T47D (cell line): ENCODE results near the gene TMC5.

ENCODE experiments used
- DNase-seq, 2 experiments: peaks; one replicate each; pipeline versions ENCODE4 v3.0.0 to v3.0.0-alpha.2; 2011 to 2012; ENCODE audit warnings: low read depth in 1 of 2, low spot score in 1 of 2
- JUND ChIP-seq: IDR thresholded peaks from 2 replicates; pipeline ENCODE4 v1.6.1; 2012; ENCODE audit warnings: low read depth
- in situ Hi-C: cut with HindIII; loops from 2 replicates; pipeline ENCODE4 v1.10.0; 2016; ENCODE audit warnings: low sequenced_read_pairs, low pct_unique_long_range_greater_than_20kb

TMC5 gene

DNA sequence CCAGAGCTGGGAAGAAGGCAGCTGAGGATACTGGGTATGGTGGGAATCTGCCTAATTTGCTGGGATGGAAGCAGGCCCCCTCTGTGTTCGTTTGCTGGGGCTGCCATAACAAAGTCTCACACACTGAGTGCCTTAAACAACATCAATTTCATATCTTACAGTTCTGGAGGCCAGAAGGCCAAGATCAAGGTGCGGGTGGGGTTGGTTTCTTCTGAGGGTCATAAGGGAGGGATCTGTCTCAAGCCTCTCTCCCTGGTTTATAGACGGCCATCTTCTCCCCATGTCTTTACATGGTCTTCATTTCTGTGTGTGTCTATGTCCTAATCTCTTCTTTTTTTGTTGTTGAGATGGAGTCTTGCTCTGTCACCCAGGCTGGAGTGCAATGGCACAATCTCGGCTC lies 68.4 kb downstream of the TMC5 start:
- in situ Hi-C loops: no loop called here
- no peak for TF ChIP-seq JUND
- no peak for DNase-seq

DNA sequence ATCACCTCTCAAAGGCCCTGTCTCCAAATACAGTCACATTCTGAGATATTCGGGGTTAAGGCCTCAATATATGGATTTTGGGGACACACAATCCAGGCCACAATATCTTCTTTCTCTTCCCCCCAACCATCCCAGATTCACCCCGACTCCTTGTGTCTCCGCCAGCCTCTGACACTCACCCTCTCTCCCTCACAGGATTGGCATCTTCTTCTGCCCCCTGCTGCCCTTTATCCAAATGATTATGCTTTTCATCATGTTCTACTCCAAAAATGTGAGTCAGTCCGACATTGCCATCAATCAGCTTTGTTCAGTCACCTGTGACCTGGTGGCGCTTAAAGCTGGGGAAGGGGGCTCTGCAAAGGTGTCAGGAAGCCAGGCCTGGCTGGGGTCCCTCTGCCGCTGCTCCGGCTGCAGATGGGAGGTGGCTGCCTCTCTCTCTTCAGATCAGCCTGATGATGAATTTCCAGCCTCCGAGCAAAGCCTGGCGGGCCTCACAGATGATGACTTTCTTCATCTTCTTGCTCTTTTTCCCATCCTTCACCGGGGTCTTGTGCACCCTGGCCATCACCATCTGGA lies 69.2 kb downstream of the TMC5 start:
- no peak for TF ChIP-seq JUND
- DNase-seq: no peak
- in situ Hi-C loops: no loop called here

DNA sequence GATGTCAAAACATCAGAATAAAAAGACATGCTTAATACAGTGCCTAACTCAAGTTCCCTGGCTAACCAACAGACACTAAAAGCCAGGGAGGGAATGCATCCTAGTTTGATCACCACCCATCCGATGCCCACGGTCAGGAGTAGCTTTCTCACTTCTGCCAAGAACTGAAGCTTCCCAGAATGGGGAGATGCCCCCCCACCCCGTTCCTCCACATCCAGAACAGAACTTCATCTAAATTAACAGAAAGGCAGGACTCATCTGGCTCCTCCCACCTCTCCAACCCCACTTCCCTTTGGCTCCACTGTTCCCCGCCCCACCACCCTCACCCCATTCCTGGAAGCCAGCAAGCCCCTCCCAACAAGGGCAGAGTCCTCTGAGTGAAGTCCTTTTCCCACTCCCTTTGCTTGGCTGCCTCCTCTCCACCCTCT lies 70.5 kb downstream of the TMC5 start:
- in situ Hi-C loops: no loop called here
- no peak for DNase-seq
- no peak for TF ChIP-seq JUND

DNA sequence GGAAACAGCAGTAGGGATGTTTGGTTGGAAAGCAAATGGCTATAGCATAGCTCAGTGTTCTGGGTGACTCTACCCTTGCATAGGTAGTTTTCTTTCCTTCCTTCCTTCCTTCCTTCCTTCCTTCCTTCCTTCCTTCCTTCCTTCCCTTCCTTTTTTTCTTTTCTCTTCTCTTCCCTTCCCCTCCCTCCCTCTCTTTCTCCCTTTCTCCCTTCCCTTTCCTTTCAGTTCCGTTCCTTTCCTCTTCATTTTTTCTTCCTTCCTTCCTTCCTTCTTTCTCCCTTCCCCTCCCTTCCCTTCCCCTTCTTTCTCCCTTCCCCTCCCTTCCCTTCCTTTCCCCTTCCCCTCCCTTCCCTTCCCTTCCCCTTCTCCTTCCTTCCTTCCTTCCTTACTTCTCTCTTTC lies 72.9 kb downstream of the TMC5 start:
- in situ Hi-C loops: no loop called here
- no peak for TF ChIP-seq JUND
- DNase-seq: no peak

DNA sequence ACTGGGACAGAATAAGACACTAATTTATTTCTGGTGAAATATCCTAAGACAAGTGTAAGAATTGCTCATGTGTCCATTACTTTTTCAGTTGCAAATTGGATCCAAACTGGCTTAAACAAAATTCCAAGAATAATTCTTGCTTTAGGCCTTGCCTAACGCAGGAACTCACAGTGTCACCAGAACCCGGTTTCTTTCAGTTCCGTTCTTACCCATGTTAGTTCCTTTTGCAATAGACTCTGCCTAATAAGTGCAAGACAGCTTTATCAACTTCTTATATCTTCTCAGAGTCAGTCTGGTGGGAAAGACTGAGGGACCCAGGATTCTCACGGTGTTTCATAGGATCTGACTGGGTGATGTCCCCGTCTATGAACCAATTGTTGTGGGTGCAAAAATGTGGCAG lies 79.5 kb downstream of the TMC5 start:
- no peak for DNase-seq
- in situ Hi-C loops: no loop called here
- no peak for TF ChIP-seq JUND

DNA sequence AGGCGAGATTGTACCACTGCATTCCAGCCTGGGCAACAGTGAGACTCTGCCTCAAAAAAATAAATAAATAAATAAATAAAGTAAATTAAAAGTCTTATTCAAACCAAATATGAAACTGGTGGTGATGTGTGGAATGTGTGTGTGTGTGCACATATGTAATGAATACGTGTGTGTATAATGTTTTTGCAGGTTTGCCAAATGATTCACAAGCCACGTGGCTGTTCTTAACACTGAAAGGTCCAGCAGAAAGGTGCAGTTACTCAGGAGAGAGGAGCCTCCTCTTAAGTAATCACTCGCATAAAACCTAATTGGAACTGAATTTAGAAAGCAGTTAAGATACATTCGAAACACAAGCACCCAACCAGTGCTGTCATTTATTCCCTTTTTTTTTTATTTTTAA lies 81.3 kb downstream of the TMC5 start:
- in situ Hi-C loops: no loop called here
- DNase-seq: no peak

DNA sequence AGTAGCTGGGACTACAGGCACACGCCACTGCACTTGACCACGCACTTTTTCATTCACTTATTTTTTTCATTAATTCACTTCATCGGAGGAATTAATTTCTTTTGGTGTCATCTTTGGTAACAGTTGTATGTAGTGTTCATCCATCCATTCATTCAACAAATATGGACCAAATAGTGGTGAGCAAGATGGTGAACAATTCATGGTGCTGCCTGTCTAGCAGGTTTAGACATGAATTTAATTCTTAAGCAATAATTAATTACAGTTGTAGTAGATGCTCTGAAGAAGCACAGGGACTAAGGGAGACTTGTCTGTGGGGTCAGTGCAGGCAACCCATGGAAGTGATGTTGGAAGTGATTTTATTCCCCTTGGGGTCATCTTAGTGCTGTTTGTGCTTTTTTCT lies 81.8 kb downstream of the TMC5 start:
- no peak for TF ChIP-seq JUND
- in situ Hi-C loops: no loop called here
- no peak for DNase-seq

More for the DNA sequence above, 81.3 kb downstream of the TMC5 start:
- TF ChIP-seq JUND: no peak

DNA sequence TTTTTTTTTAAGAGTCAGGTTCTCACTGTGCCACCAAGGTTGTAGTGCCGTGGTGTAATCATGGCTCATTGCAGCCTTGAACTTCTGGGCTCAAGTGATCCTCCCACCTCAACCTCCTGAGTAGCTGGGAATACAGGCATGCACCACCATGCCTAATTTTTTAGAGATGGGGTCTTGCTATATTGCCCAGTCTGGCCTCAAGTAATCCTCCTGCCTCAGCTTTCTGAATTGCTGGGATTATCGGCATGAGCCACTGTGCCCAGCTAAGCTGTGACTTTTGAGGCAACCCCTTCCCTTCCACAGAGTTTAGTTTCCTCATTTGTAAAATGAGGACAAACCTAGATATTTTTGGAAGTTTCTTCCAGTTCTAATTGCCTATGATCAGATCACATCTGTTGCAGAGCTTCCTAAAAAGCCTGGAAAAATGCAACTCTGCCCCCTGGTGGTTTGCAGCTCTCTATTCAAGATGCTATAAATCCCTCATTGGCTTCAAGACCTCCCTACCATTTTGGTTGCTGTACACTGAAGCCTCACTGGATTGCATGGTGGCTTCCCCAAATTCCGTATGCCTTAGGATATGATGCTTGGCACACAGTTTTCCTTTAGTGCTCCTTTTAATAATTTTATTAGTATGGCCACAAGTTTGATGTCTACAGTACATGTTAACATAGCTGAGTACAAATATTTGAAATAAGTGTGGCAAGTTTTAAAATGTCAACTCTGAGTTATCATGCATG lies 84.9 kb downstream of the TMC5 start:
- in situ Hi-C loops: no loop called here
- DNase-seq: peak; percentile 42 to 84
- no peak for TF ChIP-seq JUND

DNA sequence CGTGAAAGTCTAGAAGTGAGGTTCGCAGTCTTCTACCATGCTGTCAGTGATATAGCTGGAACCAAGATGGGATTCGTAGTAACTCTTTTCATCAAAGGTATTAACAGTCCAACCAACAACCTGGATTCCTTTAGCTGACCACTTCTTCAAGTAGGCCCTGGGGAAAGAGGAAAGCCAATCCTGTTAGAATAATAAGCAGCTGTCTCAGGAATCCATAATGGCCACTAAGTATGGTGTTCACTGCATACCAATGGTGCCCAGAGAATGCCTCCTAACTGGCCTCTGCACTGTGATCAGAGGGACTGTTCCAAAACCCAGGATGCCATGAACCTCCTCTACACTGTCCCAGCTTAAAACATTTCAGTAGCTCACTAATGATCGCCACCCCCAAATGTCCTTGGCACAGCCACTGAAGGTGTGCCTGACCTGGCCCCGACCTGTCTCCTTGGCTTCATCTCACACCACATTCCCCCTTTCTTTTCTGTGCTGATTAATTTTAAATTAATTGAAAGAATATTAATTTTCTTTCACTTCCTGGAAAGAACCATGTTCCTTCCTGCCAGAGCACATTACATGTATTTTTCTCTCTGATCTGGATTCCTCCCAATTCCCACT lies 85.9 kb downstream of the TMC5 start:
- in situ Hi-C loops: no loop called here
- DNase-seq: no peak
- TF ChIP-seq JUND: no peak

DNA sequence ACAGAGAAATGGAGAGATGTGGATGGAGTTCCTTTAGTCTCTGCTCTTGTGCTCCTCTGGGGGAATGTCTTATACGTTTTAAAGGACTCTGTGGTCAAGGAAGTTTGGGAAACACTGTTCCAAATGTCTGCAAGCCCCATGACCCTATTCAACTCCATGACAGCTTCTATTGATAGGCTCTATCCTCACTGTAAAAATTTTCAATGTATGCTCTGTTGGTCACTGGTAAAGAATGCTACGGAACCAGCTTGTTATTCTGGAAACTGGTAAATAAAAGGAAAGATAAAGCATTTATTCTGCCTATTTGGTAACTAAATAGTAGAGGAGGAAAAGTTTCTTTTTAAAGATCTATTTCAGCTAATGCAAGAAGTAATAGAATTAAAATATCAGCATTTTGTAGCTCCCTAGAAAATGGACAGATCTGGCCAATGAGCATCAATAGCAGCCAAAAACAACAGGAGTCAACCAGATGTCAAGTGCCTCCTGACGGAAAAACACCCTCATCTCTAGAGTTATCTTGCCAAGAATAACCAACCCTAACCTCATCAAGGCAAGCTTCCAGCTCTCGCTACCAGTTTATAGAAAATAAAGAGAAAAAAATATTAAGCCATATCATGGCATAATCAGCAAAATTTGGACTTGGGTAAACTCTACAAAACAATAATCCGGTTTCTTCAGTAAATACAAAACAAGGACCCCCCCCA lies 88.1 kb downstream of the TMC5 start:
- TF ChIP-seq JUND: no peak
- in situ Hi-C loops: no loop called here
- DNase-seq: peak in 1 of 2 experiments; percentile 28

DNA sequence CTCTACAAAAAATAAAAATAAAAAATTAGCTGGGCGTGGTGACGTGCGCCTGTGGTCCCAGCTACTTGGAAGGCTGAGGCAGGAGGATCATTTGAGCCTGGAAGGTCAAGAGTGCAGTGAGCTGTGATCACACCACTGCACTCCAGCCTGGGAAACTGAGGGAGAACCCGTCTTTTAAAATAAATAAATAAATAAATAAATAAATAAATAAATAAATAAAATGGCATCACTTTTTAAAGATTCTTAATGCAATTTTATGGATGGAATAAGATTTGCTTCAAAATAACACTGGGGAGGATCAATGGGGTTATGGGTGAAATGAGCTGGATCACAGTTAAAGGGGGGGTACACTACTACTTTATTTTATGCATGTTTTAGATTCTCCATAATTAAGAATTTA lies 89.3 kb downstream of the TMC5 start:
- DNase-seq: no peak
- in situ Hi-C loops: no loop called here
- no peak for TF ChIP-seq JUND

DNA sequence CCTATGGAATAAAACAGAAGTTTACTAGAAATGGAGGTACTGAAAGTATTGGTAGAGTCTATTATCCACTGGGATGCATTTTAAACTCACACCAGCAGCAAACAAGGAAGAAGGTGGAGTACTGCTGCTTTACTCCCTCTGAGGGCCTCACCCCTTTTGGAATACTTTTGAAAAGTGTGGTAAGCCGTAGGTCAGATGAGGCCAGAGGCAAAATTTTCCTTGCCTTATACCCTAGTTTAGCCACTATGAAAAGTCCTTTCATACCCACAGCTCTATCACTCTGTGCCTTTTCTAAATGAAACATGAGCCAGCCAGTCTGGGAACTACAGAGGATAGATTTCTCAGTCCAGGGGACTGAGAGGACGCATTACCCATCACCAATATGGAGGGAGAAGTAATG lies 90.2 kb downstream of the TMC5 start:
- in situ Hi-C loops: no loop called here
- no peak for TF ChIP-seq JUND

DNA sequence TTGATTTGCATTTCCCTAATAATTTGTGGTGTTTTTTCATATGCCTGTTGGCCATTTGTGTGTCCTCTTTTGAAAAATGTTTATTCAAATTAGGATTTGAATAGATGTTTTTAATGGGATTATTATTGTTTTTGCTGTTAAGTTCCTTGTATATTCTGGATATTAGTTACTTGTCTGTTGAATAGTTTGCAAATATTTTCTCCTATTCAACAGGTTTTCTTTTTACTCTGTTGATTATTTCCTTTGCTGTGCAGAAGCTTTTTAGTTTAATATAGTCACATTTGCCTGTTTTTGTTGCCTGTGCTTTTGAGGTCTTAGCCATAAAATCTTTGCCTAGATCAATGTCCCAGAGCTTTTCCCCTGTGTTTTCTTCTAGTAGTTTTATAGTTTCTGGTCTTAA lies 94.6 kb downstream of the TMC5 start:
- DNase-seq: no peak
- TF ChIP-seq JUND: no peak
- in situ Hi-C loops: no loop called here

More for the DNA sequence above, 90.2 kb downstream of the TMC5 start:
- DNase-seq: no peak
